HEK293 (cell line): ENCODE data around the gene PFN2.

ENCODE experiments used
- HOXD13 ChIP-seq: sonication (generic); formaldehyde crosslinking; IDR thresholded peaks from 2 replicates; pipeline ENCODE4 v1.8.0; 2022; ENCODE audit warnings: missing genetic modification reagents, borderline replicate concordance
- ZNF112 ChIP-seq: fragments of 450-650 bp; formaldehyde crosslinking; IDR thresholded peaks from 2 replicates; pipeline ENCODE4 v1.5.0; 2017; ENCODE audit warnings: missing biosample characterization, missing genetic modification characterization
- TF ChIP-seq, protein P1 (sequence below): fragments of 450-650 bp; formaldehyde crosslinking; IDR thresholded peaks from 2 replicates; pipeline ENCODE4 v1.5.1; 2016; ENCODE audit warnings: missing biosample characterization, missing genetic modification characterization
- TF ChIP-seq, protein P2 (sequence below): IDR thresholded peaks from 2 replicates; pipeline ENCODE4 v1.6.1; 2011; ENCODE audit warnings: mild to moderate bottlenecking, low read depth, low read length, borderline replicate concordance

DNA sequence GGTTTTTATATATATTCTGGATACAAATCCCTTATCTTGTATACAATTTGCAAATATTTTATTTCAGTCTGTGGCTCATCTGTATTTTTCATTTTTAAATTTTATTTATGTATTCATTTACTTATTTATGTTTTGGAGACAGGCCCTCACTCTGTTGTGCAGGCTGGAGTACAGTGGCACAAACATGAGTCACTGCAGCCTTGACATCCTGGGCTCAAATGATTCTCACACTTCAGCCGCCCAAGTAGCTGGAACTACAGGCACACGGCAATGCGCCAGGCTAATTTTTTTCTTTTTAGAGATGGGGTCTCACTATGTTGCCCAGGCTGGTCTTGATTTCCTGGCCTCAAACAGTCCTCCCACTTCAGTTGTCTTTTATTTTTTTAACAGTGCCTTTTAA is 50.6 kb downstream of the PFN2 start:
- TF ChIP-seq, protein P1, sequence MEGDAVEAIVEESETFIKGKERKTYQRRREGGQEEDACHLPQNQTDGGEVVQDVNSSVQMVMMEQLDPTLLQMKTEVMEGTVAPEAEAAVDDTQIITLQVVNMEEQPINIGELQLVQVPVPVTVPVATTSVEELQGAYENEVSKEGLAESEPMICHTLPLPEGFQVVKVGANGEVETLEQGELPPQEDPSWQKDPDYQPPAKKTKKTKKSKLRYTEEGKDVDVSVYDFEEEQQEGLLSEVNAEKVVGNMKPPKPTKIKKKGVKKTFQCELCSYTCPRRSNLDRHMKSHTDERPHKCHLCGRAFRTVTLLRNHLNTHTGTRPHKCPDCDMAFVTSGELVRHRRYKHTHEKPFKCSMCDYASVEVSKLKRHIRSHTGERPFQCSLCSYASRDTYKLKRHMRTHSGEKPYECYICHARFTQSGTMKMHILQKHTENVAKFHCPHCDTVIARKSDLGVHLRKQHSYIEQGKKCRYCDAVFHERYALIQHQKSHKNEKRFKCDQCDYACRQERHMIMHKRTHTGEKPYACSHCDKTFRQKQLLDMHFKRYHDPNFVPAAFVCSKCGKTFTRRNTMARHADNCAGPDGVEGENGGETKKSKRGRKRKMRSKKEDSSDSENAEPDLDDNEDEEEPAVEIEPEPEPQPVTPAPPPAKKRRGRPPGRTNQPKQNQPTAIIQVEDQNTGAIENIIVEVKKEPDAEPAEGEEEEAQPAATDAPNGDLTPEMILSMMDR (tag by site-specific recombination), result no peak
- TF ChIP-seq, protein P2, sequence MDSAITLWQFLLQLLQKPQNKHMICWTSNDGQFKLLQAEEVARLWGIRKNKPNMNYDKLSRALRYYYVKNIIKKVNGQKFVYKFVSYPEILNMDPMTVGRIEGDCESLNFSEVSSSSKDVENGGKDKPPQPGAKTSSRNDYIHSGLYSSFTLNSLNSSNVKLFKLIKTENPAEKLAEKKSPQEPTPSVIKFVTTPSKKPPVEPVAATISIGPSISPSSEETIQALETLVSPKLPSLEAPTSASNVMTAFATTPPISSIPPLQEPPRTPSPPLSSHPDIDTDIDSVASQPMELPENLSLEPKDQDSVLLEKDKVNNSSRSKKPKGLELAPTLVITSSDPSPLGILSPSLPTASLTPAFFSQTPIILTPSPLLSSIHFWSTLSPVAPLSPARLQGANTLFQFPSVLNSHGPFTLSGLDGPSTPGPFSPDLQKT, result no peak
- no peak for TF ChIP-seq HOXD13 (CRISPR knock-in tag)
- no peak for TF ChIP-seq ZNF112 (tag by site-specific recombination)
